ENCODE results near the gene ROS1.
"Not testable (repeated sequence)": the region's sequence is repeated elsewhere in the genome, so short reads cannot be mapped to it uniquely, and the experiment has no call there.

GRCh38 chr6:117244571-117244970 lies 181.2 kb downstream of the ROS1 start:
- not testable (repeated sequence) for TF ChIP-seq CTCF (IDR thresholded peaks at IDR 0.05); EZH2 (IDR thresholded peaks at IDR 0.05; ENCODE audit: borderline replicate concordance, insufficient read depth, low read depth, low read length, poor library complexity, severe bottlenecking)

Data from B cell (primary cell).